Measurements from ENCODE around the gene SUMO3. TPM values are rescaled to one million over a fixed set of nuclear protein-coding genes. Genes with fewer than 3 reads are reported as not detected.

The SUMO3 gene
- total and polyA plus RNA-seq, 2 experiments from 2014 or later = 90.8 to 103 TPM

GRCh38 chr21:44762221-44763049 lies 55.4 kb downstream of the SUMO3 start:
- Mint-ChIP-seq H3K36me3 (ENCODE audit: low read depth) (no peaks in the 10 kb centered on the region), H3K4me1 (peaks cover 42% of the 10 kb centered on the region), H3K27me3 (ENCODE audit: insufficient read depth, low read depth, poor library complexity) (peaks cover 8% of the 10 kb centered on the region), H3K27ac (no peak overlapping the region), H3K9me3 (peaks cover 3% of the 10 kb centered on the region; the same call in 2 of the 3 replicates), H3K4me3 (no peak overlapping the region)
- Histone ChIP-seq H3K36me3 (ENCODE audit: insufficient read depth) (no peaks in the 10 kb centered on the region), H3K27me3 (ENCODE audit: insufficient read depth) (no peaks in the 10 kb centered on the region), H3K9me2 (ENCODE audit: insufficient read depth) (no peaks in the 10 kb centered on the region), H3K79me2 (replicated peaks; ENCODE audit: insufficient read depth) (no peaks in the 10 kb centered on the region), H2AFZ (no peak overlapping the region), H3K4me3 (no peak overlapping the region), H3F3A (replicated peaks; ENCODE audit: low read depth) (no peaks in the 10 kb centered on the region), H3K4me1 (ENCODE audit: insufficient read depth) (no peaks in the 10 kb centered on the region; the same call in 1 of the 2 replicates), H4K20me1 (replicated peaks; ENCODE audit: insufficient read depth) (no peaks in the 10 kb centered on the region), H3K27ac (ENCODE audit: low read depth) (no peak overlapping the region), H3K4me2 (no peak overlapping the region)
- ATAC-seq (no peak), DNase-seq (ENCODE audit: low spot score) (no peak)
- TF ChIP-seq STAT1 (IDR thresholded peaks at IDR 0.05; ENCODE audit: unreplicated experiment) (no peak), ETS1 (IDR thresholded peaks at IDR 0.05) (no peak)

GRCh38 chr21:44761747-44762208 lies 56.1 kb downstream of the SUMO3 start:
- ATAC-seq (no peak), DNase-seq (ENCODE audit: low spot score) (no peak)
- no peaks in the 10 kb centered on the region for H3K79me2 ChIP-seq (replicated peaks; ENCODE audit: insufficient read depth)
- no peak overlapping the region for H3K27ac ChIP-seq (ENCODE audit: low read depth)
- H3F3A ChIP-seq (replicated peaks; ENCODE audit: low read depth) = no peaks in the 10 kb centered on the region
- H3K9me3 Mint-ChIP-seq = peaks cover 3% of the 10 kb centered on the region; the same call in 2 of the 3 replicates
- peaks cover 37% of the 10 kb centered on the region for H3K4me1 Mint-ChIP-seq
- H3K27me3 ChIP-seq (ENCODE audit: insufficient read depth) = no peaks in the 10 kb centered on the region
- TF ChIP-seq JUNB (IDR thresholded peaks at IDR 0.05; ENCODE audit: unreplicated experiment) (no peak), CTCF (conservative IDR thresholded peaks at IDR 0.05; ENCODE audit: low read depth in 2 of 2) (no peak), ETS1 (IDR thresholded peaks at IDR 0.05) (no peak), EZH2phosphoT487 (IDR thresholded peaks at IDR 0.05; ENCODE audit: unreplicated experiment) (no peak), EZH2 (IDR thresholded peaks at IDR 0.05; ENCODE audit: low read depth, unreplicated experiment) (no peak)
- H3K36me3 Mint-ChIP-seq (ENCODE audit: low read depth) = no peaks in the 10 kb centered on the region
- H3K4me3 ChIP-seq = no peak overlapping the region
- peaks cover 8% of the 10 kb centered on the region for H3K27me3 Mint-ChIP-seq (ENCODE audit: insufficient read depth, low read depth, poor library complexity)
- H3K9me2 ChIP-seq (ENCODE audit: insufficient read depth) = no peaks in the 10 kb centered on the region
- H2AFZ ChIP-seq = no peak overlapping the region
- no peak overlapping the region for H3K27ac Mint-ChIP-seq
- no peak overlapping the region for H3K4me3 Mint-ChIP-seq
- H3K4me1 ChIP-seq (ENCODE audit: insufficient read depth) = no peaks in the 10 kb centered on the region; the same call in 1 of the 2 replicates
- H4K20me1 ChIP-seq (replicated peaks; ENCODE audit: insufficient read depth) = no peaks in the 10 kb centered on the region
- H3K4me2 ChIP-seq = no peak overlapping the region
- no peaks in the 10 kb centered on the region for H3K36me3 ChIP-seq (ENCODE audit: insufficient read depth)
